HEK293 (cell line): ENCODE results near the gene SIM2.

Experiments
- CTCF ChIA-PET: fragments of 350-600 bp; formaldehyde crosslinking; extraction: SDS; loops from one replicate; lab custom pipeline; 2021; ENCODE audit warnings: antibody characterized with exemption; lab: Yijun Ruan, JAX
- POLR2A ChIA-PET: fragments of 300-600 bp; formaldehyde crosslinking; extraction: SDS; loops from one replicate; lab custom pipeline; 2020; ENCODE audit warnings: antibody characterized with exemption, inconsistent platforms; lab: Yijun Ruan, JAX
- H3K27ac ChIP-seq: fragments of 200-500 bp; sonication (Bioruptor generic); 2 replicates; pipeline ENCODE4 v1.5.1; 2014; ENCODE audit warnings: low read depth, low read length, control low read depth, inconsistent platforms; ENCODE audit errors: extremely low read depth
- H3K36me3 ChIP-seq, 2 experiments: fragments of 200-500 bp in 1 of 2; sonication (Bioruptor generic) in 1 of 2; 1 replicate in 1 of 2; 2 replicates in 1 of 2; pipeline ENCODE4 v1.5.1; 2014 to 2017; ENCODE audit warnings: inconsistent platforms in 2 of 2, low read length in 2 of 2; ENCODE audit not compliant: control insufficient read depth in 2 of 2, insufficient read depth in 1 of 2
- H3K4me1 ChIP-seq: fragments of 200-500 bp; sonication (Bioruptor generic); 2 replicates; pipeline ENCODE4 v1.5.1; 2014; ENCODE audit warnings: mild to moderate bottlenecking, low read length, inconsistent platforms; ENCODE audit not compliant: control insufficient read depth, insufficient read depth
- H3K4me3 ChIP-seq: 2 replicates; pipeline ENCODE4 v1.5.1; 2011; ENCODE audit warnings: low read depth, mild to moderate bottlenecking, control low read depth, low read length, moderate library complexity
- H3K9me3 ChIP-seq: fragments of 200-500 bp; sonication (Bioruptor generic); 2 replicates; pipeline ENCODE4 v1.5.1; 2014; ENCODE audit warnings: low read depth, low read length, inconsistent platforms; ENCODE audit not compliant: control insufficient read depth, insufficient read depth
- KLF9 ChIP-seq: fragments of 450-650 bp; formaldehyde crosslinking; IDR thresholded peaks from 2 replicates; pipeline ENCODE4 v1.5.1; 2016; ENCODE audit warnings: missing biosample characterization, missing genetic modification characterization, low read depth
- RBAK ChIP-seq: fragments of 450-650 bp; formaldehyde crosslinking; IDR thresholded peaks from 2 replicates; pipeline ENCODE4 v1.5.1; 2016; ENCODE audit warnings: missing biosample characterization, missing genetic modification characterization
- ZNF138 ChIP-seq: fragments of 450-650 bp; formaldehyde crosslinking; IDR thresholded peaks from 2 replicates; pipeline ENCODE4 v1.5.1; 2016; ENCODE audit warnings: missing biosample characterization, missing genetic modification characterization, borderline replicate concordance
- ZNF155 ChIP-seq: fragments of 450-650 bp; formaldehyde crosslinking; IDR thresholded peaks from 2 replicates; pipeline ENCODE4 v1.5.1; 2016; ENCODE audit warnings: missing biosample characterization, missing genetic modification characterization
- ZNF184 ChIP-seq: fragments of 450-650 bp; IDR thresholded peaks from 2 replicates; pipeline ENCODE4 v1.5.1; 2018; ENCODE audit warnings: missing biosample characterization, mild to moderate bottlenecking, missing genetic modification characterization
- ZNF335 ChIP-seq: fragments of 450-650 bp; formaldehyde crosslinking; conservative IDR thresholded peaks from 2 replicates; pipeline ENCODE4 v1.5.1; 2016; ENCODE audit warnings: missing biosample characterization, missing genetic modification characterization
- ZNF354C ChIP-seq: fragments of 450-650 bp; formaldehyde crosslinking; IDR thresholded peaks from 2 replicates; pipeline ENCODE4 v1.5.1; 2016; ENCODE audit warnings: missing biosample characterization, missing genetic modification characterization, low read depth, borderline replicate concordance
- ZNF394 ChIP-seq: fragments of 450-650 bp; formaldehyde crosslinking; IDR thresholded peaks from 2 replicates; pipeline ENCODE4 v1.5.1; 2016; ENCODE audit warnings: missing biosample characterization, missing genetic modification characterization, mild to moderate bottlenecking, moderate library complexity, borderline replicate concordance
- ZNF423 ChIP-seq: fragments of 450-650 bp; formaldehyde crosslinking; IDR thresholded peaks from 2 replicates; pipeline ENCODE4 v1.5.1; 2016; ENCODE audit warnings: missing biosample characterization, missing genetic modification characterization
- ZNF48 ChIP-seq: fragments of 450-650 bp; formaldehyde crosslinking; IDR thresholded peaks from 2 replicates; pipeline ENCODE4 v1.5.1; 2016; ENCODE audit warnings: missing biosample characterization, missing genetic modification characterization
- ZNF626 ChIP-seq: fragments of 450-650 bp; sonication (Bioruptor Pico); formaldehyde crosslinking; IDR thresholded peaks from 2 replicates; pipeline ENCODE4 v1.5.1; 2018; ENCODE audit warnings: missing biosample characterization, missing genetic modification characterization, inconsistent platforms
- ZNF654 ChIP-seq: fragments of 450-650 bp; formaldehyde crosslinking; IDR thresholded peaks from 2 replicates; pipeline ENCODE4 v1.5.1; 2016; ENCODE audit warnings: low read depth, missing biosample characterization, missing genetic modification characterization
- ZNF777 ChIP-seq: fragments of 450-650 bp; formaldehyde crosslinking; IDR thresholded peaks from 2 replicates; pipeline ENCODE4 v1.5.1; 2017; ENCODE audit warnings: missing biosample characterization, missing genetic modification characterization, borderline replicate concordance
- TF ChIP-seq, protein P1 (sequence below): fragments of 450-650 bp; formaldehyde crosslinking; IDR thresholded peaks from 2 replicates; pipeline ENCODE4 v1.5.1; 2017; ENCODE audit warnings: missing biosample characterization, mild to moderate bottlenecking, missing genetic modification characterization, moderate library complexity
- TF ChIP-seq, protein P2 (sequence below): fragments of 450-650 bp; formaldehyde crosslinking; IDR thresholded peaks from 2 replicates; pipeline ENCODE4 v1.5.1; 2016; ENCODE audit warnings: missing biosample characterization, missing genetic modification characterization
- TF ChIP-seq, protein P3 (sequence below): fragments of 450-650 bp; formaldehyde crosslinking; IDR thresholded peaks from 2 replicates; pipeline ENCODE4 v1.5.1; 2016; ENCODE audit warnings: missing biosample characterization, missing genetic modification characterization
- TF ChIP-seq, protein P4 (sequence below): fragments of 450-650 bp; formaldehyde crosslinking; IDR thresholded peaks from 2 replicates; pipeline ENCODE4 v1.5.1; 2017; ENCODE audit warnings: missing biosample characterization, missing genetic modification characterization

Gene SIM2

DNA sequence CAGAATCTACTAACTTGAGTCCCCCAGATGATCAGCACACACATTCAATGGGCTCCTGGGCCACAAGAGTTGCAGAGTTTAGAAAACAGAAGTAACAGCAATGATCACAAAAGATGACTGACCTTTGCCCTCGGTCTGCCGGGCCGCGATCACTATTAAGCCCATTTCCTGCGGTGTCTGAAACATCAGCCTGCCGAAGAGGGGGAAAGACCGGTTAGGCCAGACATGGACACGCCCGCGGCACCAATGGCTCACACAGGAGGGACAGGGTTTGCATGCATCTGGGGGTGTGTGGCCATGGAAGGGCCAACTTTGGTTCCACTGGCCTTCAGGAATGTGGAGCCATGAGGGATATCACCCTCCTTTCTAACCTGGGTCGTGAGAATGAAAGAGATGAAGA, 68.2 kb downstream of the SIM2 start (continued):
- TF ChIP-seq, protein P1, sequence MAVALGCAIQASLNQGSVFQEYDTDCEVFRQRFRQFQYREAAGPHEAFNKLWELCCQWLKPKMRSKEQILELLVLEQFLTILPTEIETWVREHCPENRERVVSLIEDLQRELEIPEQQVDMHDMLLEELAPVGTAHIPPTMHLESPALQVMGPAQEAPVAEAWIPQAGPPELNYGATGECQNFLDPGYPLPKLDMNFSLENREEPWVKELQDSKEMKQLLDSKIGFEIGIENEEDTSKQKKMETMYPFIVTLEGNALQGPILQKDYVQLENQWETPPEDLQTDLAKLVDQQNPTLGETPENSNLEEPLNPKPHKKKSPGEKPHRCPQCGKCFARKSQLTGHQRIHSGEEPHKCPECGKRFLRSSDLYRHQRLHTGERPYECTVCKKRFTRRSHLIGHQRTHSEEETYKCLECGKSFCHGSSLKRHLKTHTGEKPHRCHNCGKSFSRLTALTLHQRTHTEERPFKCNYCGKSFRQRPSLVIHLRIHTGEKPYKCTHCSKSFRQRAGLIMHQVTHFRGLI (tag by site-specific recombination), result no peak
- TF ChIP-seq ZNF626 (tag by site-specific recombination), result no peak
- no peak for TF ChIP-seq ZNF138 (tag by site-specific recombination)

DNA sequence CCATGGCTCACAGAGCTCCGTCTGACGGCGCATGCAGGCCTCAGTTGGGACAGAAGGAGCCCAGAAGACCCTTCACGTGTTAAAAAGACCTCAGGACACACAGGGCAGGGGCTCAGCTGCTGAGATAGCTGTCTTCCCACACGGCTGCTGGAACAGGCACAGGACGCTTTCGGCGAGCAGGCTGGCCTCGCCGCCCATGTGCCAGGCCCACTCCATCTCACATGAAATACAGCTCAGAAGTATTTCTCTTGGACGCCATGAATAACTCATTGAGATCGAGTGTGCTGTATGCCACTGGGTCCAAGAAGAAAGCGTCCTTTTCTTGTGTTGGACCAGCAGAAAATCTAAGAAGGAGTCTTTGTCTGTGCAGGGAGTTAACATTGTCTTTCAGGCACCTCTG, 69.6 kb downstream of the SIM2 start:
- CTCF ChIA-PET, result no interaction called here
- no peaks in the 10 kb centered on the region; a peak in 1 of 3 replicates for H3K36me3 ChIP-seq
- no peaks in the 10 kb centered on the region for H3K9me3 ChIP-seq
- POLR2A ChIA-PET, result interaction anchor here (0.5 kb wide), 1 partner anchor 18 kb away, joined by 5 read pairs; no protein-coding TSS in a partner anchor
- H3K27ac ChIP-seq, result 0 out of 2 replicates have a peak overlapping the region, but pooled peaks have one; percentile 5
- H3K4me1 ChIP-seq, result peaks cover 9% of the 10 kb centered on the region; the same call in 1 of the 2 replicates
- no peak for TF ChIP-seq ZNF48
- no peak for TF ChIP-seq ZNF423 (tag by site-specific recombination)
- TF ChIP-seq ZNF155, result no peak
- TF ChIP-seq, protein P1 (tag by site-specific recombination), result no peak
- no peak for TF ChIP-seq RBAK
- TF ChIP-seq KLF9 (tag by site-specific recombination), result no peak
- TF ChIP-seq, protein P2, sequence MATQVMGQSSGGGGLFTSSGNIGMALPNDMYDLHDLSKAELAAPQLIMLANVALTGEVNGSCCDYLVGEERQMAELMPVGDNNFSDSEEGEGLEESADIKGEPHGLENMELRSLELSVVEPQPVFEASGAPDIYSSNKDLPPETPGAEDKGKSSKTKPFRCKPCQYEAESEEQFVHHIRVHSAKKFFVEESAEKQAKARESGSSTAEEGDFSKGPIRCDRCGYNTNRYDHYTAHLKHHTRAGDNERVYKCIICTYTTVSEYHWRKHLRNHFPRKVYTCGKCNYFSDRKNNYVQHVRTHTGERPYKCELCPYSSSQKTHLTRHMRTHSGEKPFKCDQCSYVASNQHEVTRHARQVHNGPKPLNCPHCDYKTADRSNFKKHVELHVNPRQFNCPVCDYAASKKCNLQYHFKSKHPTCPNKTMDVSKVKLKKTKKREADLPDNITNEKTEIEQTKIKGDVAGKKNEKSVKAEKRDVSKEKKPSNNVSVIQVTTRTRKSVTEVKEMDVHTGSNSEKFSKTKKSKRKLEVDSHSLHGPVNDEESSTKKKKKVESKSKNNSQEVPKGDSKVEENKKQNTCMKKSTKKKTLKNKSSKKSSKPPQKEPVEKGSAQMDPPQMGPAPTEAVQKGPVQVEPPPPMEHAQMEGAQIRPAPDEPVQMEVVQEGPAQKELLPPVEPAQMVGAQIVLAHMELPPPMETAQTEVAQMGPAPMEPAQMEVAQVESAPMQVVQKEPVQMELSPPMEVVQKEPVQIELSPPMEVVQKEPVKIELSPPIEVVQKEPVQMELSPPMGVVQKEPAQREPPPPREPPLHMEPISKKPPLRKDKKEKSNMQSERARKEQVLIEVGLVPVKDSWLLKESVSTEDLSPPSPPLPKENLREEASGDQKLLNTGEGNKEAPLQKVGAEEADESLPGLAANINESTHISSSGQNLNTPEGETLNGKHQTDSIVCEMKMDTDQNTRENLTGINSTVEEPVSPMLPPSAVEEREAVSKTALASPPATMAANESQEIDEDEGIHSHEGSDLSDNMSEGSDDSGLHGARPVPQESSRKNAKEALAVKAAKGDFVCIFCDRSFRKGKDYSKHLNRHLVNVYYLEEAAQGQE, result no peak
- no peak for TF ChIP-seq ZNF654 (tag by site-specific recombination)
- TF ChIP-seq, protein P3, sequence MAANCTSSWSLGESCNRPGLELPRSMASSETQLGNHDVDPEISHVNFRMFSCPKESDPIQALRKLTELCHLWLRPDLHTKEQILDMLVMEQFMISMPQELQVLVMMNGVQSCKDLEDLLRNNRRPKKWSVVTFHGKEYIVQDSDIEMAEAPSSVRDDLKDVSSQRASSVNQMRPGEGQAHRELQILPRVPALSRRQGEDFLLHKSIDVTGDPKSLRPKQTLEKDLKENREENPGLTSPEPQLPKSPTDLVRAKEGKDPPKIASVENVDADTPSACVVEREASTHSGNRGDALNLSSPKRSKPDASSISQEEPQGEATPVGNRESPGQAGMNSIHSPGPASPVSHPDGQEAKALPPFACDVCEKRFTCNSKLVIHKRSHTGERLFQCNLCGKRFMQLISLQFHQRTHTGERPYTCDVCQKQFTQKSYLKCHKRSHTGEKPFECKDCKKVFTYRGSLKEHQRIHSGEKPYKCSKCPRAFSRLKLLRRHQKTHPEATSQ (tag by site-specific recombination), result no peak
- TF ChIP-seq ZNF394 (tag by site-specific recombination), result no peak
- TF ChIP-seq ZNF184 (tag by site-specific recombination), result no peak
- no peak for TF ChIP-seq ZNF777 (tag by site-specific recombination)
- no peak for TF ChIP-seq ZNF354C
- TF ChIP-seq, protein P4, sequence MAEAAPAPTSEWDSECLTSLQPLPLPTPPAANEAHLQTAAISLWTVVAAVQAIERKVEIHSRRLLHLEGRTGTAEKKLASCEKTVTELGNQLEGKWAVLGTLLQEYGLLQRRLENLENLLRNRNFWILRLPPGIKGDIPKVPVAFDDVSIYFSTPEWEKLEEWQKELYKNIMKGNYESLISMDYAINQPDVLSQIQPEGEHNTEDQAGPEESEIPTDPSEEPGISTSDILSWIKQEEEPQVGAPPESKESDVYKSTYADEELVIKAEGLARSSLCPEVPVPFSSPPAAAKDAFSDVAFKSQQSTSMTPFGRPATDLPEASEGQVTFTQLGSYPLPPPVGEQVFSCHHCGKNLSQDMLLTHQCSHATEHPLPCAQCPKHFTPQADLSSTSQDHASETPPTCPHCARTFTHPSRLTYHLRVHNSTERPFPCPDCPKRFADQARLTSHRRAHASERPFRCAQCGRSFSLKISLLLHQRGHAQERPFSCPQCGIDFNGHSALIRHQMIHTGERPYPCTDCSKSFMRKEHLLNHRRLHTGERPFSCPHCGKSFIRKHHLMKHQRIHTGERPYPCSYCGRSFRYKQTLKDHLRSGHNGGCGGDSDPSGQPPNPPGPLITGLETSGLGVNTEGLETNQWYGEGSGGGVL (tag by site-specific recombination), result no peak
- TF ChIP-seq ZNF335 (tag by site-specific recombination), result no peak
- TF ChIP-seq, all 188 proteins: peak for 0
- no peak overlapping the region for H3K4me3 ChIP-seq
